GM10248 (cell line): ENCODE measurements around the gene TACR2.

Experiments
- CTCF ChIA-PET: fragments of 300-600 bp; sonication (Branson Sonifier 250); formaldehyde crosslinking; extraction: SDS; loops from one replicate; lab custom pipeline; 2021; ENCODE audit warnings: antibody characterized with exemption; lab: Yijun Ruan, JAX
- POLR2A ChIA-PET: fragments of 350-650 bp; sonication (Branson Sonifier 250); formaldehyde crosslinking; extraction: SDS; loops from one replicate; lab custom pipeline; 2020; ENCODE audit warnings: antibody characterized with exemption; lab: Yijun Ruan, JAX
- DNase-seq: peaks from one replicate; pipeline ENCODE4 v3.0.0; 2012; ENCODE audit errors: extremely low spot score
- TF ChIP-seq, protein P1 (sequence below): IDR thresholded peaks from 2 replicates; pipeline ENCODE4 v1.5.1; 2012; ENCODE audit warnings: mild to moderate bottlenecking, low read depth; ENCODE audit errors: extremely low read depth, missing control alignments, control extremely low read depth

The TACR2 gene

DNA sequence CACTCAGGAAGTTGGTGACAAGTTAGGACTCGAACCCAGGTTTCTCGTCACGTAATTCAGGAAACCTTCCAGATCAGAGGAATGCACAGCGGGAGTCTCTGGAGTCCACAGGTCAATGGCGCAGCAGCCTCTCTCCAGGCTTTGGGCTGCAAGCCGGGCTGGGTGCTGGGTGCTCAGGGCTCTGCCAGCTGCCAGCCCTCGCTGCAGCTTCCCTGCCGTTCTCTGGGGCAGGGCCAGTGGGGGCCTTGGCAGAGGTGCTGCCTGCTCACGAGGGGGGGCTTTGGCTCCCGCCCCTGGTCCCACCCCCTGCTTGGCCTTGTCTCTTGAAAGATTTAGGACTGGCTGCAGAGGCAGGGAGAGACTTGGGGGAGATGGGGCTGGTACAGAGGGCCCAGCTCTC is at the start of gene TACR2:
TSS of gene TACR2 (minus strand) at position 224 of the 400 bp plus-strand sequence. CDS start 595 bp downstream, outside the sequence.
- ChIA-PET CTCF (interaction anchor here (1.0 to 2.5 kb wide), 3 partner anchors 10 to 30 kb away, joined by 3 to 11 read pairs (median 3); no protein-coding TSS in a partner anchor), POLR2A (no interaction called here)
- TF ChIP-seq, protein P1, sequence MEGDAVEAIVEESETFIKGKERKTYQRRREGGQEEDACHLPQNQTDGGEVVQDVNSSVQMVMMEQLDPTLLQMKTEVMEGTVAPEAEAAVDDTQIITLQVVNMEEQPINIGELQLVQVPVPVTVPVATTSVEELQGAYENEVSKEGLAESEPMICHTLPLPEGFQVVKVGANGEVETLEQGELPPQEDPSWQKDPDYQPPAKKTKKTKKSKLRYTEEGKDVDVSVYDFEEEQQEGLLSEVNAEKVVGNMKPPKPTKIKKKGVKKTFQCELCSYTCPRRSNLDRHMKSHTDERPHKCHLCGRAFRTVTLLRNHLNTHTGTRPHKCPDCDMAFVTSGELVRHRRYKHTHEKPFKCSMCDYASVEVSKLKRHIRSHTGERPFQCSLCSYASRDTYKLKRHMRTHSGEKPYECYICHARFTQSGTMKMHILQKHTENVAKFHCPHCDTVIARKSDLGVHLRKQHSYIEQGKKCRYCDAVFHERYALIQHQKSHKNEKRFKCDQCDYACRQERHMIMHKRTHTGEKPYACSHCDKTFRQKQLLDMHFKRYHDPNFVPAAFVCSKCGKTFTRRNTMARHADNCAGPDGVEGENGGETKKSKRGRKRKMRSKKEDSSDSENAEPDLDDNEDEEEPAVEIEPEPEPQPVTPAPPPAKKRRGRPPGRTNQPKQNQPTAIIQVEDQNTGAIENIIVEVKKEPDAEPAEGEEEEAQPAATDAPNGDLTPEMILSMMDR, result no peak
- no peak for DNase-seq

DNA sequence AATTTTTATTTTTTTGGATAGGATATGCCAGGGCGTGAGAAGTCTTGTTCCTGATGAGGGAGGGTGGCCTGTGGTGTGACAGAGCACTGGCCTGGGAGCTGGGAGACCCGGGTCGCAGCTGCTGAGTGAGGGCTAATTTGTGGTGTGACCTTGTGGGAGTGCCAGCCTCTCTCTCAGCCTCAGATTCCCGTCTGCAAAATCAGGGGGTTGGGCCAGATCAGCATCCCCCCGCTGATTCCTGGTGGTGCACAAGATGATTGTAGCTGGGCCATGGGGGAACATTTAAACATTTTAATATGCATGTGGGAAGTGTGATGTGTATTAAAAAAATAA is 49.4 kb upstream of the TACR2 start:
- CTCF ChIA-PET, result interaction anchor here (1.1 to 2.6 kb wide), 5 partner anchors 8 to 19 kb away, joined by 3 to 7 read pairs (median 6); partner anchors contain the start of gene TSPAN15
- POLR2A ChIA-PET, result no interaction called here

DNA sequence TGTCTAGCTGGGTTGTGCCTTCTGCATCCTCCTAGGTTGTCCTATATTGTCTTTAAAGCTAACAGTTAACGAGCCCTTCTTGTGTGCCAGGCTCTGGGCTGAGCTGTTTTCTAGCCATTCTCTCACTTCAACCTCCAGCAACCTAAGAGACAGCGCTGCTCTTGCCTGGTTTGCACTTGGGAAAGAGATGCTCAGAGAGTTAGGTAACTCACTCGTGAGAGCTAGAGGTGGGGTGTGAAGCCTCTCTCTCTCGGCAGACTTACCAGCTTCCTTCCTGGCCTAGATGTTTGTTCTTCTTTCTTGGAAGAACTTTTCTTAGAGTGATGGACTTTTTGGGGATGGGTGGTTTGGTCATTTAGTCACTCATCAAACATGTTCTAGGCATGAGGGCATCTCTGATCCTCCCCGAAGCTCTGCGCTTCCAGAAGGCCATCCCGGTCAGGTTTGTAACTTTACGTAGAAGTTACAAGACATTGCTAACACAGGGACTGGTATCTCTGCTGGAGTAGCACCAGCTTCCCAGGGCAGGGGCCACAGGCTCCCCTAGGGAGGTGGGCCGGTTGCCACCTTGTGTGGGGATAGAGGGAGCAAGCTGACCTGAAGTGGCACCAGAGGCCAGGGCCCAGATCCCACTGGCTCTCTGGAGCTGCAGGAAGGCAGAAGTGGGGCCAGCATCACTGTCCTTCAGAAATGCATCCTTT is 48.9 kb upstream of the TACR2 start:
- ChIA-PET CTCF (interaction anchor here (1.0 to 2.6 kb wide), 7 partner anchors 8 to 38 kb away, joined by 3 to 7 read pairs (median 3); partner anchors contain the start of gene TSPAN15), POLR2A (no interaction called here)
- TF ChIP-seq, protein P1, result no peak
- DNase-seq, result no peak

More for the DNA sequence above, 49.4 kb upstream of the TACR2 start:
- no peak for DNase-seq
- TF ChIP-seq, protein P1, result no peak

DNA sequence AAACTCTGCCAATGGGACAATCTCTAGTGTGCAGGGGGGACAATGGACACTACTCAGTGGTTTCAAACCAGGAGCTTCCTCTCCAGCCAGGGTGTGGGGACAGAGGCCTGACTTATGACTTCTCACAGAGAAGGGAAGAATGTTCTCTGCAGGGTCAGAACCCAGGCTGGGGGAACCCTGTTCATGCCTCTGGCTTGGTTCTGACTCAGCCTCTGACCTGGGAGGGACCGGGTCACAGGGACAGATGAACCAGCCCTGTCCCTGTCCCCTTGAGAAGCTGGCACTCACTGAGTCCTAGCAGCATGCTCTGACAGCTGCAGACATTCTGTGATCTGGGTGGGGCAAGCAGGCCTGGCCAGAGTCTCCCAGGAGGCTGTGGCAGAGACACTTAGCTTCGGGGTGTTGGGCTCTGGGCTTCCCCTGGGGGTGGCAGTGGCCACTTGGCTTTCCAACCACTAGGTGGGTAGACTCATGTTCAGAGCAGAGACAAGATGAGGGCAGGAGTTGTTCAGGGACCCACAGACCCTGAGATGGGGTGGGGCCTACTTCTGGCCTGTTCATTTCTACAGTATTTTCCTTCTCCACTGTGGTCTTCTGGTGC is 48.2 kb upstream of the TACR2 start:
- CTCF ChIA-PET, result interaction anchor here (1.0 to 2.6 kb wide), 5 partner anchors 10 to 37 kb away, joined by 3 to 7 read pairs (median 6); partner anchors contain the start of gene TSPAN15
- peak; percentile 36 for DNase-seq
- POLR2A ChIA-PET, result no interaction called here
- TF ChIP-seq, protein P1, result no peak

DNA sequence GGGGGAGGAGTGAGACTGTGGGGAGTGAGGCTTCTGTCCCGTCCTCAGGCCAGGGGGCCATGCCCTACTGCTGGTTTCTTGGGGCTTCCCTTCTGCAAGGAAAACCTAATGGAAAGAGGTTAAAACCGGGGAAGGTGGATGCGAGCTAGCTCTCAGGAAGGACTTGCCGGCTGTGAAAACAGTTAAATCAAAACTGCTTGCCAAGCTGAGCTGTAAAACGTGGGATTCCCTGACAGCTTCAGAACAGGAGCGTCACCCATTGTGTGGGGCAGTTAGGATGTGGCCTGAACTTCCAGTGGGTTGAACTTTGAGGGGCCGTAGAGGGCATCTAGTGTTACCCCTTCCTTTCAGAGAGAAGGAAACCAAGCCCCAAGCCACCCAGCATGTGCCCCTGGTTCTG is 47.7 kb upstream of the TACR2 start:
- DNase-seq, result no peak
- ChIA-PET CTCF (interaction anchor here (1.0 to 2.6 kb wide), 4 partner anchors 9 to 17 kb away, joined by 3 to 7 read pairs (median 6); partner anchors contain the start of gene TSPAN15), POLR2A (no interaction called here)

DNA sequence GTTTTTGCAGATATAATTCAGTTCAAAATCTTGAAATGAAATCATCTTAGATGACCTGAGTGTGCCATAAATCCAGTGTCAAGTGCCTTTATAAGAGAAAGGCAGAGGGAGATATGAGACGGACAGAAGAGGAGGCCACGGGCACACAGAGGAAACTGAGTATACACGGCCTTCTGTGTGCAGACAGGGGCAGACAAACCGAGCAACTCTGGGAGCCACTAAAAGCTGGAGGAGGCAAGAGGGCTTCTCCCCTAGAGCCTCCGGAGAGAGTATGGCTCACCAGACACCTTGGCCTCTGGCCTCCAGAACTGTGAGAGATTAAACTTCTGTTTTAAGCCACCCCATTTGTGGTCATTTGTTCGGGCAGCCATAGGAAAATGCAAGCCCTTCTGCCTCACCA is 47.2 kb upstream of the TACR2 start:
- TF ChIP-seq, protein P1, result no peak
- POLR2A ChIA-PET, result no interaction called here
- CTCF ChIA-PET, result interaction anchor here (1.4 to 2.6 kb wide), 2 partner anchors 13 to 494 kb away, joined by 4 to 7 read pairs; partner anchors contain the start of gene TSPAN15
- no peak for DNase-seq

More for the DNA sequence above, 47.7 kb upstream of the TACR2 start:
- TF ChIP-seq, protein P1, result no peak
